Neural crest cell (in vitro differentiated cells): Measurements from ENCODE around the gene IFT52. TPM values are rescaled to one million over a fixed set of nuclear protein-coding genes. Genes with fewer than 3 reads are reported as not detected.
"Not testable (repeated sequence)": the region's sequence is repeated elsewhere in the genome, so short reads cannot be mapped to it uniquely, and the experiment has no call there.

Experiments
- DNase-seq: peaks from one replicate; pipeline ENCODE4 v3.0.0; 2021; ENCODE audit warnings: low read depth, mixed read lengths, low spot score
- H3K27ac Mint-ChIP-seq: one replicate; pipeline ENCODE4 v1.8.0; 2021; ENCODE audit warnings: mild to moderate bottlenecking, mixed read lengths; ENCODE audit not compliant: unreplicated experiment
- H3K27me3 Mint-ChIP-seq: 2 replicates; pipeline ENCODE4 v1.8.0; 2021; ENCODE audit warnings: low read depth, mild to moderate bottlenecking, mixed read lengths
- H3K36me3 Mint-ChIP-seq: 2 replicates; pipeline ENCODE4 v1.8.0; 2021; ENCODE audit warnings: low read depth, mild to moderate bottlenecking, mixed read lengths
- H3K4me1 Mint-ChIP-seq: 2 replicates; pipeline ENCODE4 v1.8.0; 2021; ENCODE audit warnings: mixed read lengths
- H3K4me3 Mint-ChIP-seq: one replicate; pipeline ENCODE4 v1.8.0; 2021; ENCODE audit warnings: mild to moderate bottlenecking, mixed read lengths
- H3K9me3 Mint-ChIP-seq: 2 replicates; pipeline ENCODE4 v1.8.0; 2021; ENCODE audit warnings: mixed read lengths
- CTCF ChIP-seq: fragments of 200-600 bp; sonication (generic); conservative IDR thresholded peaks from 2 replicates; pipeline ENCODE4 v1.5.0; 2021; ENCODE audit warnings: antibody characterized with exemption, mild to moderate bottlenecking
- total RNA-seq: library from RNA; stranded (reverse); gene quantifications from 2 replicates; pipeline ENCODE4 v1.2.1, GENCODE V29; 2021

The IFT52 gene
- total RNA-seq, 1 donor from 2014 or later = 57.6 TPM

- H3K9me3 Mint-ChIP-seq = no peaks in the 10 kb centered on the region
- no peak for DNase-seq
- H3K4me1 Mint-ChIP-seq = no peaks in the 10 kb centered on the region
- peaks cover 17% of the 10 kb centered on the region for H3K36me3 Mint-ChIP-seq
- H3K4me3 Mint-ChIP-seq = no peak overlapping the region
- no peak overlapping the region for H3K27ac Mint-ChIP-seq
- no peak for TF ChIP-seq CTCF
- H3K27me3 Mint-ChIP-seq = no peaks in the 10 kb centered on the region
Observed at GRCh38 chr20:43631598-43631997, 40.9 kb downstream of the IFT52 start.

- peaks cover 17% of the 10 kb centered on the region for H3K36me3 Mint-ChIP-seq
- no peak for TF ChIP-seq CTCF
- no peaks in the 10 kb centered on the region for H3K9me3 Mint-ChIP-seq
- no peak for DNase-seq
- H3K4me1 Mint-ChIP-seq = no peaks in the 10 kb centered on the region
- no peaks in the 10 kb centered on the region for H3K27me3 Mint-ChIP-seq
- no peak overlapping the region for H3K4me3 Mint-ChIP-seq
- no peak overlapping the region for H3K27ac Mint-ChIP-seq
Observed at GRCh38 chr20:43636429-43636828, 45.7 kb downstream of the IFT52 start.

- no peaks in the 10 kb centered on the region for H3K9me3 Mint-ChIP-seq
- DNase-seq = no peak
- H3K36me3 Mint-ChIP-seq = peaks cover 2% of the 10 kb centered on the region
- no peak overlapping the region for H3K27ac Mint-ChIP-seq
- no peak for TF ChIP-seq CTCF
- no peaks in the 10 kb centered on the region for H3K27me3 Mint-ChIP-seq
- H3K4me3 Mint-ChIP-seq = no peak overlapping the region
- no peaks in the 10 kb centered on the region for H3K4me1 Mint-ChIP-seq
Observed at GRCh38 chr20:43642548-43642947, 51.8 kb downstream of the IFT52 start.

- H3K36me3 Mint-ChIP-seq = no peaks in the 10 kb centered on the region
- H3K27me3 Mint-ChIP-seq = no peaks in the 10 kb centered on the region
- no peak overlapping the region for H3K27ac Mint-ChIP-seq
- DNase-seq = no peak
- H3K9me3 Mint-ChIP-seq = no peaks in the 10 kb centered on the region
- peaks cover under 1% of the 10 kb centered on the region for H3K4me1 Mint-ChIP-seq
- no peak for TF ChIP-seq CTCF
- peak overlapping the region; percentile 13 for H3K4me3 Mint-ChIP-seq
Observed at GRCh38 chr20:43650997-43651525, 60.3 kb downstream of the IFT52 start.

GRCh38 chr20:43651650-43652184, 61.0 kb downstream of the IFT52 start:
- H3K27me3 Mint-ChIP-seq, DNase-seq, H3K9me3 Mint-ChIP-seq, H3K36me3 Mint-ChIP-seq, H3K4me1 Mint-ChIP-seq, H3K4me3 Mint-ChIP-seq, H3K27ac Mint-ChIP-seq: not testable (repeated sequence)

GRCh38 chr20:43653966-43654365, 63.2 kb downstream of the IFT52 start:
- H3K27ac Mint-ChIP-seq = no peak overlapping the region
- peaks cover 14% of the 10 kb centered on the region for H3K4me1 Mint-ChIP-seq
- H3K4me3 Mint-ChIP-seq = peak overlapping the region; percentile 51
- DNase-seq = no peak
- H3K27me3 Mint-ChIP-seq = no peaks in the 10 kb centered on the region
- H3K36me3 Mint-ChIP-seq = no peaks in the 10 kb centered on the region
- H3K9me3 Mint-ChIP-seq = no peaks in the 10 kb centered on the region
- TF ChIP-seq CTCF = no peak

GRCh38 chr20:43655176-43655575, 64.4 kb downstream of the IFT52 start:
- DNase-seq, H3K9me3 Mint-ChIP-seq, H3K4me3 Mint-ChIP-seq, H3K36me3 Mint-ChIP-seq, H3K27me3 Mint-ChIP-seq, H3K27ac Mint-ChIP-seq: not testable (repeated sequence)
- peaks cover 14% of the 10 kb centered on the region for H3K4me1 Mint-ChIP-seq
